Neural progenitor cell (in vitro differentiated cells): ENCODE results near the gene ARL3.

Experiments
- EZH2 ChIP-seq: fragments of 200-600 bp; sonication (generic); IDR thresholded peaks from 2 replicates; pipeline ENCODE4 v1.6.1; 2017; ENCODE audit warnings: antibody characterized with exemption, mild to moderate bottlenecking, moderate library complexity
- TF ChIP-seq, protein P1 (sequence below): fragments of 200-600 bp; sonication (generic); IDR thresholded peaks from 2 replicates; pipeline ENCODE4 v1.5.1; 2017; ENCODE audit warnings: antibody characterized with exemption, mild to moderate bottlenecking

GRCh38 chr10:102720337-102720736 is 6.1 kb upstream of the ARL3 start:
- TF ChIP-seq, protein P1, sequence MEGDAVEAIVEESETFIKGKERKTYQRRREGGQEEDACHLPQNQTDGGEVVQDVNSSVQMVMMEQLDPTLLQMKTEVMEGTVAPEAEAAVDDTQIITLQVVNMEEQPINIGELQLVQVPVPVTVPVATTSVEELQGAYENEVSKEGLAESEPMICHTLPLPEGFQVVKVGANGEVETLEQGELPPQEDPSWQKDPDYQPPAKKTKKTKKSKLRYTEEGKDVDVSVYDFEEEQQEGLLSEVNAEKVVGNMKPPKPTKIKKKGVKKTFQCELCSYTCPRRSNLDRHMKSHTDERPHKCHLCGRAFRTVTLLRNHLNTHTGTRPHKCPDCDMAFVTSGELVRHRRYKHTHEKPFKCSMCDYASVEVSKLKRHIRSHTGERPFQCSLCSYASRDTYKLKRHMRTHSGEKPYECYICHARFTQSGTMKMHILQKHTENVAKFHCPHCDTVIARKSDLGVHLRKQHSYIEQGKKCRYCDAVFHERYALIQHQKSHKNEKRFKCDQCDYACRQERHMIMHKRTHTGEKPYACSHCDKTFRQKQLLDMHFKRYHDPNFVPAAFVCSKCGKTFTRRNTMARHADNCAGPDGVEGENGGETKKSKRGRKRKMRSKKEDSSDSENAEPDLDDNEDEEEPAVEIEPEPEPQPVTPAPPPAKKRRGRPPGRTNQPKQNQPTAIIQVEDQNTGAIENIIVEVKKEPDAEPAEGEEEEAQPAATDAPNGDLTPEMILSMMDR = no peak
- no peak for TF ChIP-seq EZH2
